CD8-positive, alpha-beta memory T cell (primary cell): Measurements from ENCODE around the gene EMP3. TPM values are rescaled to one million over a fixed set of nuclear protein-coding genes. Genes with fewer than 3 reads are reported as not detected.

Source experiments
- CTCF ChIA-PET: fragments of 350-600 bp; sonication (Branson Sonifier 250); formaldehyde crosslinking; loops from one replicate; lab custom pipeline; 2021; ENCODE audit warnings: antibody characterized with exemption; lab: Charles Lee
- POLR2A ChIA-PET: fragments of 350-600 bp; sonication (Branson Sonifier 250); formaldehyde crosslinking; loops from one replicate; lab custom pipeline; 2021; ENCODE audit warnings: antibody characterized with exemption; lab: Charles Lee
- DNase-seq, 5 donors: peaks; one replicate each; pipeline versions ENCODE4 v3.0.0 to v3.0.0-alpha.2; 2020 to 2022; ENCODE audit warnings: mixed read lengths in 1 of 5
- H3K27ac ChIP-seq: one replicate; pipeline ENCODE4 v1.7.0; 2013; ENCODE audit warnings: low read depth, mild to moderate bottlenecking, low read length, moderate library complexity
- H3K27me3 ChIP-seq: 2 replicates; pipeline ENCODE4 v1.7.0; 2013; ENCODE audit warnings: low read length, mild to moderate bottlenecking; ENCODE audit not compliant: insufficient read depth, poor library complexity, severe bottlenecking
- H3K36me3 ChIP-seq: 2 replicates; pipeline ENCODE4 v1.7.0; 2013; ENCODE audit warnings: mild to moderate bottlenecking, low read length, moderate library complexity; ENCODE audit not compliant: insufficient read depth
- H3K4me1 ChIP-seq: 2 replicates; pipeline ENCODE4 v1.7.0; 2013; ENCODE audit warnings: mild to moderate bottlenecking, low read length, moderate library complexity; ENCODE audit not compliant: insufficient read depth
- H3K4me3 ChIP-seq: 2 replicates; pipeline ENCODE4 v1.7.0; 2013; ENCODE audit warnings: mild to moderate bottlenecking, low read length
- H3K9me3 ChIP-seq: 2 replicates; pipeline ENCODE4 v1.7.0; 2013; ENCODE audit warnings: mild to moderate bottlenecking, low read length
- H3K27ac Mint-ChIP-seq, 8 donors: one replicate each; pipeline ENCODE4 v1.8.0; 2020 to 2021; ENCODE audit warnings: mixed read lengths in 8 of 8, mild to moderate bottlenecking in 6 of 8, inconsistent platforms in 3 of 8, moderate library complexity in 3 of 8
- H3K27me3 Mint-ChIP-seq, 2 donors: one replicate each; pipeline ENCODE4 v1.8.0; 2020 to 2021; ENCODE audit warnings: mixed read lengths in 2 of 2, mild to moderate bottlenecking in 1 of 2, moderate library complexity in 1 of 2
- H3K36me3 Mint-ChIP-seq, 3 donors: one replicate each; pipeline ENCODE4 v1.8.0; 2020 to 2021; ENCODE audit warnings: mixed read lengths in 3 of 3, inconsistent platforms in 1 of 3, mild to moderate bottlenecking in 1 of 3
- H3K4me1 Mint-ChIP-seq, 3 donors: one replicate each; pipeline ENCODE4 v1.8.0; 2020 to 2021; ENCODE audit warnings: mixed read lengths in 3 of 3, inconsistent platforms in 1 of 3, mild to moderate bottlenecking in 1 of 3
- H3K4me3 Mint-ChIP-seq, 7 donors: one replicate each; pipeline ENCODE4 v1.8.0; 2020 to 2021; ENCODE audit warnings: mixed read lengths in 7 of 7, mild to moderate bottlenecking in 6 of 7, moderate library complexity in 4 of 7, inconsistent platforms in 2 of 7
- H3K9me3 Mint-ChIP-seq, 5 donors: one replicate each; pipeline ENCODE4 v1.8.0; 2020 to 2022; ENCODE audit warnings: mixed read lengths in 5 of 5, mild to moderate bottlenecking in 3 of 5, moderate library complexity in 2 of 5, inconsistent platforms in 1 of 5
- polyA plus RNA-seq: library from polyadenylated mRNA; unstranded; fragments of 300-500 nt; fragmentation: Illumina TruSeq; gene quantifications from one replicate; pipeline ENCODE4 v1.2.3, GENCODE V29; 2021
- total RNA-seq, 2 experiments: library from RNA; stranded (reverse); gene quantifications; one replicate each; pipeline ENCODE4 v1.2.3, GENCODE V29; 2021

EMP3 gene
- total and polyA plus RNA-seq, 3 experiments from 2014 or later: 273 to 1,041 (median 278) TPM

DNA sequence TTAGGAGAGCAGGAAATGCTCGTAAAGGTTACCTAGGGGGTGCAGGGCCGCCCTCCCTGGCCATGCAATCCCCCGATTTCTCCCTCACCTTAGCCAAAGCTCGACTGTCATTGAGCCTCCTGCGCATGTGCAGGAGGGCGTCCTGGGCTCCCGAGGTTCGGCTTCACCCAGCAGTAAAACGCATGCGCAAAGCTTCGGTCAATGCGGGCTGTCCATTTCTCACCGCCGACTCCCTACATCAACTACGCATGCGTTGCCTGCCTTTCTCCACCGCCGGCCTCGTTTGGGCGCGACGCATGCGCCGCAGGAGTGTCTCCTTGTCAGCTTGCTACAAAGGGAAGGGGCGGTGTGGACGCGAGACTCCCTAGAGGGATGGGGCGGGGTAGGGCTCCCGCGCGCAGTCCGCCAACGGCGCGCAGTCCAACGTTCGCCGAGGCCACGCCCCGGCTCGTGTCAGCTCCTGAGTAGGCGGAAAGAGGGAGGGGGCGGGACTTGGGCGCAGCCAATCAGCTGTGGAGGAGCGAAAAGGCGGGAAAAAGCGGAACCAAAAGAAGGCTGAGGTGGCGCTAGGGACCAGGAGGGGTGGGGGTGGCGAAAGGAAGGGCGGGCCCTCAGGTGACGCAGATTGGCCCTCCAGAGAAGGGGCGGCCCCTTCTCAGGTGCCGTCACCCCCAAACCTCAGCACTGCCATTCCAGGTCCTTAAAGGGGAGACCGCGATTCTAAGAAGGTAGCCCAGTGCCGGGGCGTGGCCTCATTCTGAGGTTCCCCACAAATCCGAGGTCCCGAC is 38.7 kb downstream of the EMP3 start, which contains the start of the genes SYNGR4 and TMEM143:
TSS of gene SYNGR4 (plus strand) at position 558 of the 788 bp plus-strand sequence. CDS start 1,476 bp downstream, outside the sequence.
TSS of gene TMEM143 (minus strand) at position 131 of the 788 bp plus-strand sequence. CDS start at position 111, 20 bp downstream.
- Histone ChIP-seq H3K27ac (peak within 1 kb of the TSS; percentile 90), H3K9me3 (no peaks in the 10 kb centered on the region), H3K4me3 (peak within 1 kb of the TSS; percentile 99), H3K27me3 (no peaks in the 10 kb centered on the region), H3K4me1 (peaks cover 20% of the 10 kb centered on the region), H3K36me3 (no peaks in the 10 kb centered on the region)
- Mint-ChIP-seq H3K36me3 (peaks cover 0 to 14% (median 4%) of the 10 kb centered on the region in 3 donors), H3K4me1 (peaks cover 13 to 19% (median 16%) of the 10 kb centered on the region in 3 donors), H3K9me3 (no peaks in the 10 kb centered on the region), H3K4me3 (peak within 1 kb of the TSS; percentile 81 to 92 (median 89)), H3K27me3 (no peaks in the 10 kb centered on the region), H3K27ac (peak within 1 kb of the TSS; percentile 86 to 98 (median 93))
- POLR2A ChIA-PET: interaction anchor here (0.5 to 3.1 kb wide), 12 partner anchors 26 to 1814 kb away, joined by 3 to 22 read pairs (median 5); partner anchors contain the start of genes KDELR1 and PPP1R15A
- CTCF ChIA-PET: interaction anchor here (0.7 to 3.7 kb wide), 8 partner anchors 10 to 1574 kb away, joined by 3 to 21 read pairs (median 4); partner anchors contain the start of gene KDELR1
- DNase-seq: peak; percentile 97 to 100 (median 98)

DNA sequence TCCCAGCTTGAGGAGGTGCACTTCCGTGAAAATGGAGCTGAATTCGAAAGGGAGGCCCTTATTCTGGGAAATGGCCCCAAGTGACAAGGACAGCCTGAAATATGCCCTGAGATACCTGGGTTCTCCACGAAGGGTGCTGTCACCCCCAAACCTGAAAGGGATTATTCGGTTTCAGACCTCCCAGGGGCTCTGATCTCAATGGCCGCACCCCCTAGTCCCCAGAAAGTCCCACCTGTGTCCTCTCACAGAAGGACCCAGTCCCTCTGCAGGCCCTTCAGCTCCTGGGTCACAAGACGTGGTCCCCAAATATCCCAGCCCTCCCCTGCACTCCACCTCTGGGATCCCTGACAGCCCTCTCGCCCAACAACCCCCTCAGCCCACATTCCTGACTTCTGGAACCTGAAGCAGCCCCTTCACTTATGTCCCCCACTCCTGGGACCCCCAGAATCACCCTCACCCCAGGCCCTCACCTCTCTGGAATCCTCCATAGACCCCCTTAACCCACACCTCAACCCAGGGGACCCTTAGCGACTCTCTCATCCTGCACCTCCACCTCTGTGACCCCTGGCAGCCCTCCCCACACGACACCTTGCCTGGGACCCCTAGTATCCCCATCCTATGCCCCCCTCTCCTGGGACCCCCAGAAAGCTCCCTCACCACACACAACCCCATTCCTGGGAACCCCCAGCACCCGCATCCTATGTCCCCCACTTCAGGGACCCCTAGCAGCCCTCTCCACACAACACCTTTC is 39.4 kb downstream of the EMP3 start:
- ChIA-PET POLR2A (interaction anchor here (1.2 to 3.1 kb wide), 4 partner anchors 27 to 196 kb away, joined by 3 to 22 read pairs (median 8); partner anchors contain the start of gene KDELR1), CTCF (interaction anchor here (1.2 to 3.7 kb wide), 5 partner anchors 26 to 161 kb away, joined by 4 to 21 read pairs (median 6); partner anchors contain the start of gene KDELR1)
- Mint-ChIP-seq H3K27ac (peak overlapping the region; percentile 86 to 98 (median 93)), H3K9me3 (no peaks in the 10 kb centered on the region), H3K4me3 (peak overlapping the region; percentile 81 to 92 (median 89)), H3K4me1 (peaks cover 13 to 19% (median 16%) of the 10 kb centered on the region in 3 donors), H3K27me3 (no peaks in the 10 kb centered on the region), H3K36me3 (peaks cover 0 to 9% (median 2%) of the 10 kb centered on the region in 3 donors)
- H3K4me3 ChIP-seq: peak overlapping the region; percentile 70
- H3K4me1 ChIP-seq: peaks cover 20% of the 10 kb centered on the region
- H3K27me3 ChIP-seq: no peaks in the 10 kb centered on the region
- no peaks in the 10 kb centered on the region for H3K36me3 ChIP-seq
- DNase-seq: no peak
- H3K9me3 ChIP-seq: no peaks in the 10 kb centered on the region
- peak overlapping the region; percentile 87 for H3K27ac ChIP-seq

DNA sequence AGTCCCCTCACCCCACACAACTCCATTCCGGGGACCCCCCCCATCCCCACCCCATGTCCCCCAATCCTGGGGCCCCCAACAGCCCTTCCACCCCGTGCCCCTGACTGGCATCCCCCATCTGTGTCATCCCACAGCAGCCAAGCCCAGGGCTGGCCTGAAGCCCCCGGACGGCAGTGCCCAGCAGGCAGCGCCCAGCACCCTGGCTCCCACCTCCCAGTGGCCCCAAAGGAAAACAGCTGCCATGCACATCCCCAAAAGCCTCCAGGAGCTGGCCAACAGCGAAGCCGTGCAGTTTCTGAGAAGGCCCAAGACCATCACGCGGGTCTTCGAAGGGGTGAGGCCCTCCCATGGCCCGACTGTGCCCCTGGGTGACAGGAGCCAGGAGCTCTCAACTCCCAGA is 40.2 kb downstream of the EMP3 start:
- Mint-ChIP-seq H3K27ac (no peak overlapping the region), H3K9me3 (no peaks in the 10 kb centered on the region), H3K27me3 (no peaks in the 10 kb centered on the region), H3K4me3 (no peak overlapping the region), H3K36me3 (peaks cover 0 to 8% (median 2%) of the 10 kb centered on the region in 3 donors), H3K4me1 (peaks cover 13 to 19% (median 16%) of the 10 kb centered on the region in 3 donors)
- ChIA-PET POLR2A (no interaction called here), CTCF (interaction anchor here (3.7 kb wide), 1 partner anchor 25 kb away, joined by 21 read pairs; the partner anchor contains the start of gene KDELR1)
- no peaks in the 10 kb centered on the region for H3K27me3 ChIP-seq
- no peaks in the 10 kb centered on the region for H3K36me3 ChIP-seq
- H3K4me1 ChIP-seq: peaks cover 20% of the 10 kb centered on the region
- H3K4me3 ChIP-seq: no peak overlapping the region
- no peak for DNase-seq
- no peaks in the 10 kb centered on the region for H3K9me3 ChIP-seq
- no peak overlapping the region for H3K27ac ChIP-seq

DNA sequence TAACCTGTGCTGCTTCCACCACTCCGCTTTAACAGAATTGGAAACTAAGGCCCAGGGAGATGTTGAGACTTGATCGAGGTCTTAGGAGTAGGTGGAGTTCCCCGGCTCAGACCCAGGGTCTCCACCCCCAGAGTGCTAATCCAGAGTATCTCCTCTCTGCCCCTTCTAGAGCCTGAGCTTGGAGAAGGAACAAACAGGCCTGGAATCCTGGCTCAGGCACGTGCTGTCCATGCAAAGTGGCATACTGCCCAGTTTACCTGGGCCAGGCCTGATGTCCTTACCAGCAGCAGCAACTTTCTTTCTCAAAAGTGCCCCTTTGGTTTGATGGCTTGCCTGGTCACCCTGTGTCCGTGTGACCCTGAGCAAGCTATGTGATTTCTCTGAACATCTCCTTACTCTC is 42.5 kb downstream of the EMP3 start:
- H3K27ac Mint-ChIP-seq: peak overlapping the region in 1 of 8 donors; percentile 26
- ChIA-PET POLR2A (no interaction called here), CTCF (interaction anchor here (1.1 kb wide), 1 partner anchor 24 kb away, joined by 3 read pairs; the partner anchor contains the start of gene KDELR1)
- no peaks in the 10 kb centered on the region for H3K9me3 Mint-ChIP-seq
- Histone ChIP-seq H3K36me3 (no peaks in the 10 kb centered on the region), H3K4me3 (no peak overlapping the region), H3K4me1 (peaks cover 16% of the 10 kb centered on the region), H3K9me3 (no peaks in the 10 kb centered on the region), H3K27me3 (no peaks in the 10 kb centered on the region), H3K27ac (no peak overlapping the region)
- no peak for DNase-seq
- H3K27me3 Mint-ChIP-seq: no peaks in the 10 kb centered on the region
- peak overlapping the region in 1 of 7 donors; percentile 20 for H3K4me3 Mint-ChIP-seq
- peaks cover 0 to 6% (median 0%) of the 10 kb centered on the region in 3 donors for H3K36me3 Mint-ChIP-seq
- H3K4me1 Mint-ChIP-seq: peaks cover 6 to 15% (median 14%) of the 10 kb centered on the region in 3 donors

DNA sequence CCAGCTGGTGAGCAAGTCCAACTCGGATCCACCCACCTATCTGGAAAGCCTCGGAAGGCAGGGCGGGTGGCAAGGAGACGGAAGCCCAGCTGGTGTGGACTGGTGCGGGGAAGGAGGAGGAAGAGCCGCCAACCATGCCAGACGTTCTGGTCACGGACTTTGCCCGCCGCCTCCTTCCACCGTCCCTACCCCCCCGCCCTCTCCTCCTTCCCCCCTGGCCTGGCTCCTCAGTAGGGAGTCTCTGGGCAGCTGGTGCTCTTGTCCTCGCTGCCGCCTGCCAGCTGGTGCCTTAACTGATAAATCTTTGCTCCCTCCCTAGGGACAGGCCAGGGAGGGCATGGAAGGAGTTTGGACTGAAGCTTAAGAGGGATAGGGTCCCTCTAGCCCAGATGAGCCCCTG is 43.6 kb downstream of the EMP3 start:
- Histone ChIP-seq H3K4me3 (no peak overlapping the region), H3K9me3 (no peaks in the 10 kb centered on the region), H3K36me3 (no peaks in the 10 kb centered on the region), H3K27ac (no peak overlapping the region), H3K27me3 (no peaks in the 10 kb centered on the region), H3K4me1 (peaks cover 8% of the 10 kb centered on the region)
- no peak overlapping the region for H3K27ac Mint-ChIP-seq
- no peak overlapping the region for H3K4me3 Mint-ChIP-seq
- DNase-seq: no peak
- H3K4me1 Mint-ChIP-seq: peaks cover 3 to 7% (median 6%) of the 10 kb centered on the region in 3 donors
- no peaks in the 10 kb centered on the region for H3K9me3 Mint-ChIP-seq
- H3K36me3 Mint-ChIP-seq: no peaks in the 10 kb centered on the region
- ChIA-PET CTCF (no interaction called here), POLR2A (no interaction called here)
- no peaks in the 10 kb centered on the region for H3K27me3 Mint-ChIP-seq

DNA sequence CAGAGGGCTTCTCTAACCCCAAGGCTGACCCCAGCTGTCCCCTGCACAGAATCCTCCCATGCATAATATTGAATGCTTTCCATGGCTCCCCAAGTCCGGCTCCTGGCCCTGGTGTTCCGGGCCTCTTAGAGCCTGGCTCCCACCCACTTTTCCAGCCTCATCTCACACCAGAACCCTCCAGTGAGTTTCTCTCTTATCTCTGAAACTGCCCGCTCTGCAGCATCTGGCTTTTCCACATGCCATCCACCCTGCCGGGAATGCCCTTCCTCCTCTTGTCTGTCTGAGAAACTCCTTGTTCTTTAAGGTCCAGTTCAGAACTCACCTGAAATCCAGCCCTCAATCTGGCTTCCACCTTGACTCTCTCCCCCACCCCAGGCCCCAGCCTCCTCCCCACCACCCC is 45.6 kb downstream of the EMP3 start:
- no peak overlapping the region for H3K27ac ChIP-seq
- DNase-seq: no peak
- POLR2A ChIA-PET: no interaction called here
- no peak overlapping the region for H3K4me3 Mint-ChIP-seq
- H3K4me3 ChIP-seq: no peak overlapping the region
- H3K9me3 ChIP-seq: no peaks in the 10 kb centered on the region
- CTCF ChIA-PET: interaction anchor here (1.0 kb wide), 1 partner anchor 21 kb away, joined by 3 read pairs; the partner anchor contains the start of gene KDELR1
- H3K4me1 Mint-ChIP-seq: no peaks in the 10 kb centered on the region
- H3K4me1 ChIP-seq: no peaks in the 10 kb centered on the region
- H3K9me3 Mint-ChIP-seq: no peaks in the 10 kb centered on the region
- H3K36me3 Mint-ChIP-seq: no peaks in the 10 kb centered on the region
- no peaks in the 10 kb centered on the region for H3K36me3 ChIP-seq
- no peaks in the 10 kb centered on the region for H3K27me3 ChIP-seq
- H3K27me3 Mint-ChIP-seq: no peaks in the 10 kb centered on the region
- peak overlapping the region in 1 of 8 donors; percentile 74 for H3K27ac Mint-ChIP-seq

DNA sequence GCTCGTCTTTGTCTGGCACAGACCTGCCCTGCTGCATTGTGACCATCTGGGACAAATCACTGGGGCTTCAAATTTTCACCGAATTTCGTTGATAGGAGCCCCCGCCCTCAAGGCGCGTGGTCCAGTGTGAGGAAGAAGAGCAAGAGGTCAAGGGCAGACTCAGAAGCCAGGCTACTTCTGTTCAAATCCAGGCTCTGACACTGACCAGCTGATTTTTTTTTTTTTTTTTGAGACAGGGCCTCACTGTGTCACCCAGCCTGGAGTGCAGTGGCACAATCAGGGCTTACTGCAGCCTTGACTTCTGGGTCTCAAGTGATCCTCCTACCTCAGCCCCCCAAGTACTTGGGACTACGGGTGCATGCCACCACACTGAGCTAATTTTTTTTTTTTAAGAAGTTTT is 46.0 kb downstream of the EMP3 start:
- Histone ChIP-seq H3K9me3 (no peaks in the 10 kb centered on the region), H3K36me3 (no peaks in the 10 kb centered on the region), H3K4me1 (no peaks in the 10 kb centered on the region), H3K27ac (no peak overlapping the region), H3K27me3 (no peaks in the 10 kb centered on the region), H3K4me3 (no peak overlapping the region)
- no peaks in the 10 kb centered on the region for H3K27me3 Mint-ChIP-seq
- POLR2A ChIA-PET: no interaction called here
- H3K4me1 Mint-ChIP-seq: no peaks in the 10 kb centered on the region
- H3K36me3 Mint-ChIP-seq: no peaks in the 10 kb centered on the region
- CTCF ChIA-PET: interaction anchor here (1.0 kb wide), 1 partner anchor 20 kb away, joined by 3 read pairs; the partner anchor contains the start of gene KDELR1
- H3K9me3 Mint-ChIP-seq: no peaks in the 10 kb centered on the region
- no peak overlapping the region for H3K4me3 Mint-ChIP-seq
- no peak overlapping the region for H3K27ac Mint-ChIP-seq
- DNase-seq: no peak
